Activated CD8-positive, alpha-beta T cell treated with anti-CD3 and anti-CD28 coated beads for 36 hours (primary cell): ENCODE measurements around the gene DDX24. TPM values are rescaled to one million over a fixed set of nuclear protein-coding genes. Genes with fewer than 3 reads are reported as not detected.
A peak's percentile ranks its signal among the peaks of the same experiment; 100 is the strongest.

ENCODE experiments used
- ATAC-seq: fragments of 200-7000 bp; cut with Tn5 transposase; one replicate; pipeline ENCODE4 v1.10.0; 2021; ENCODE audit warnings: mild to moderate bottlenecking, moderate library complexity
- CTCF ChIA-PET: fragments of 350-600 bp; sonication (Branson Sonifier 250); formaldehyde crosslinking; loops from one replicate; lab custom pipeline; 2021; ENCODE audit warnings: antibody characterized with exemption; lab: Charles Lee
- POLR2A ChIA-PET: fragments of 350-600 bp; sonication (Branson Sonifier 250); formaldehyde crosslinking; loops from one replicate; lab custom pipeline; 2021; ENCODE audit warnings: antibody characterized with exemption; lab: Charles Lee
- DNase-seq: peaks from one replicate; pipeline ENCODE4 v3.0.0-alpha.2; 2020
- H3K27ac Mint-ChIP-seq: one replicate; pipeline ENCODE4 v1.8.0; 2021; ENCODE audit warnings: mild to moderate bottlenecking, mixed read lengths
- H3K27me3 Mint-ChIP-seq: one replicate; pipeline ENCODE4 v1.8.0; 2021; ENCODE audit warnings: mixed read lengths
- H3K36me3 Mint-ChIP-seq: one replicate; pipeline ENCODE4 v1.8.0; 2021; ENCODE audit warnings: low read depth, mixed read lengths
- H3K4me1 Mint-ChIP-seq: one replicate; pipeline ENCODE4 v1.8.0; 2021; ENCODE audit warnings: low read depth, mixed read lengths
- H3K4me3 Mint-ChIP-seq: one replicate; pipeline ENCODE4 v1.8.0; 2021; ENCODE audit warnings: mild to moderate bottlenecking, moderate library complexity, mixed read lengths
- H3K9me3 Mint-ChIP-seq: one replicate; pipeline ENCODE4 v1.8.0; 2021; ENCODE audit warnings: mixed read lengths
- CTCF ChIP-seq: fragments of 200-600 bp; IDR thresholded peaks from one replicate; pipeline ENCODE4 v1.8.0; 2022; ENCODE audit warnings: antibody characterized with exemption, mild to moderate bottlenecking
- intact Hi-C: fragments of 100-400 bp; cut with micrococcal nuclease; formaldehyde crosslinking; loops from one replicate; pipeline ENCODE4 v1.10.0; 2022
- total RNA-seq, 2 experiments: library from RNA; stranded (reverse); gene quantifications; one replicate each; pipeline ENCODE4 v1.2.3, GENCODE V29; 2021

DDX24 gene
- total RNA-seq, 2 experiments from 2014 or later: 272 to 275 TPM

GRCh38 chr14:94066089-94066676 is 14.8 kb downstream of the DDX24 start:
- intact Hi-C loops: no loop called here
- CTCF ChIA-PET: interaction anchor here (1.1 to 3.5 kb wide), 6 partner anchors 13 to 126 kb away, joined by 3 to 17 read pairs (median 4); partner anchors contain the start of genes DDX24 and IFI27L1

GRCh38 chr14:94062344-94062940 is 18.6 kb downstream of the DDX24 start:
- Mint-ChIP-seq H3K27me3 (no peaks in the 10 kb centered on the region), H3K4me1 (peaks cover 66% of the 10 kb centered on the region), H3K36me3 (peaks cover 67% of the 10 kb centered on the region), H3K9me3 (peaks cover under 1% of the 10 kb centered on the region), H3K27ac (peak overlapping the region; percentile 44), H3K4me3 (no peak overlapping the region)
- ChIA-PET POLR2A (interaction anchor here (0.8 to 6.7 kb wide), 3 partner anchors 17 to 18 kb away, joined by 3 to 34 read pairs (median 21); partner anchors contain the start of genes DDX24 and IFI27L1), CTCF (interaction anchor here (1.4 kb wide), 1 partner anchor 123 kb away, joined by 4 read pairs; no protein-coding TSS in a partner anchor)
- ATAC-seq (no peak), DNase-seq (no peak)
- no peak for TF ChIP-seq CTCF
- intact Hi-C loops: no loop called here

More at GRCh38 chr14:94066089-94066676, 14.8 kb downstream of the DDX24 start:
- TF ChIP-seq CTCF: no peak
- peaks cover 77% of the 10 kb centered on the region for H3K4me1 Mint-ChIP-seq
- ATAC-seq (no peak), DNase-seq (no peak)
- POLR2A ChIA-PET: interaction anchor here (0.6 to 3.6 kb wide), 4 partner anchors 9 to 217 kb away, joined by 3 to 21 read pairs (median 6); partner anchors contain the start of genes DDX24 and IFI27L1
- H3K4me3 Mint-ChIP-seq: no peak overlapping the region
- H3K27me3 Mint-ChIP-seq: no peaks in the 10 kb centered on the region
- peaks cover 28% of the 10 kb centered on the region for H3K9me3 Mint-ChIP-seq
- peaks cover 75% of the 10 kb centered on the region for H3K36me3 Mint-ChIP-seq
- peak overlapping the region; percentile 67 for H3K27ac Mint-ChIP-seq

GRCh38 chr14:94059998-94060397 is 21.0 kb downstream of the DDX24 start:
- Mint-ChIP-seq H3K4me1 (peaks cover 62% of the 10 kb centered on the region), H3K27me3 (no peaks in the 10 kb centered on the region), H3K4me3 (no peak overlapping the region), H3K36me3 (peaks cover 76% of the 10 kb centered on the region), H3K9me3 (no peaks in the 10 kb centered on the region), H3K27ac (peak overlapping the region; percentile 23)
- intact Hi-C loops: no loop called here
- DNase-seq (no peak), ATAC-seq (no peak)
- ChIA-PET POLR2A (interaction anchor here (1.7 to 6.7 kb wide), 2 partner anchors 10 to 20 kb away, joined by 7 to 34 read pairs; partner anchors contain the start of genes DDX24 and IFI27L1), CTCF (no interaction called here)
- no peak for TF ChIP-seq CTCF

GRCh38 chr14:94058674-94059138 is 22.3 kb downstream of the DDX24 start:
- CTCF ChIA-PET: interaction anchor here (1.1 to 3.4 kb wide), 3 partner anchors 14 to 78 kb away, joined by 3 to 25 read pairs (median 5); no protein-coding TSS in a partner anchor
- no peaks in the 10 kb centered on the region for H3K9me3 Mint-ChIP-seq
- no peak overlapping the region for H3K4me3 Mint-ChIP-seq
- ATAC-seq (no peak), DNase-seq (no peak)
- POLR2A ChIA-PET: interaction anchor here (1.3 to 6.7 kb wide), 4 partner anchors 9 to 23 kb away, joined by 3 to 34 read pairs (median 8); partner anchors contain the start of genes DDX24 and IFI27L1
- H3K36me3 Mint-ChIP-seq: peaks cover 84% of the 10 kb centered on the region
- H3K27me3 Mint-ChIP-seq: no peaks in the 10 kb centered on the region
- H3K27ac Mint-ChIP-seq: peak overlapping the region; percentile 44
- TF ChIP-seq CTCF: no peak
- intact Hi-C loops: no loop called here
- H3K4me1 Mint-ChIP-seq: peaks cover 53% of the 10 kb centered on the region
